ENCODE data around the gene TEX51. TPM values are rescaled to one million over a fixed set of nuclear protein-coding genes. Genes with fewer than 3 reads are reported as not detected.

Gene TEX51
- polyA plus RNA-seq, 1 of the 3 experiments (the other 2 are of a cell fraction) = not detected

DNA sequence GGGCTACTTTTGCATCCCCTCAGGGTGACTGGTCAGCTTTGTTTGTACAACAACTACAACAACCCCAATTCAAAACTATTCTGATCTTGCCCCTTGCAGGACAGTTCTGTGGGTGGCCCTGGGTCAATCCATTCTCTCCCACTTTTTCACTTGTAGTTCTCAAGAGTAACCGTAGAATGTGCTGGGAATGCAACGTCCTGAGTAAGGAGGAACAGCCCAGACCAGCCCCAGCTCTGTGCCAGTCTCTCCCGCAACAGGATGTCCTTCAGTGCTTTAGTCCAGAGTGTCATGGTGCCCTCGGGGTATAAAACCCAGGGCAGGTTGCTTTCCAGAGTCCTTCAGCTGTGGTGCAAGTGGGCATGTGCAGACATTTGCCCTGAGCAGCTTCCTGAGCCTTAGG is 22.1 kb upstream of the TEX51 start (continued):
- no peak for TF ChIP-seq FOSL2 (IDR thresholded peaks at IDR 0.05; ENCODE audit: borderline replicate concordance, low read depth)
- TF ChIP-seq TCF12 (IDR thresholded peaks at IDR 0.05) = no peak
- TF ChIP-seq, protein P1, sequence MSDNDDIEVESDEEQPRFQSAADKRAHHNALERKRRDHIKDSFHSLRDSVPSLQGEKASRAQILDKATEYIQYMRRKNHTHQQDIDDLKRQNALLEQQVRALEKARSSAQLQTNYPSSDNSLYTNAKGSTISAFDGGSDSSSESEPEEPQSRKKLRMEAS (IDR thresholded peaks at IDR 0.05; ENCODE audit: low read depth) = no peak
- TF ChIP-seq SMC3 (IDR thresholded peaks at IDR 0.05; ENCODE audit: low read depth, low read length) = no peak
- no peak for TF ChIP-seq JUND (IDR thresholded peaks at IDR 0.05)
- no peak for TF ChIP-seq RXRA (IDR thresholded peaks at IDR 0.05; ENCODE audit: borderline replicate concordance, low read depth)
- TF ChIP-seq YY1 (IDR thresholded peaks at IDR 0.05; ENCODE audit: low read depth) = no peak
- TF ChIP-seq EP300 (IDR thresholded peaks at IDR 0.05; ENCODE audit: borderline replicate concordance in 1 of 2, low read depth in 1 of 2, low read length in 1 of 2) = no peak
- no peak for TF ChIP-seq RCOR1 (IDR thresholded peaks at IDR 0.05; ENCODE audit: low read length)

DNA sequence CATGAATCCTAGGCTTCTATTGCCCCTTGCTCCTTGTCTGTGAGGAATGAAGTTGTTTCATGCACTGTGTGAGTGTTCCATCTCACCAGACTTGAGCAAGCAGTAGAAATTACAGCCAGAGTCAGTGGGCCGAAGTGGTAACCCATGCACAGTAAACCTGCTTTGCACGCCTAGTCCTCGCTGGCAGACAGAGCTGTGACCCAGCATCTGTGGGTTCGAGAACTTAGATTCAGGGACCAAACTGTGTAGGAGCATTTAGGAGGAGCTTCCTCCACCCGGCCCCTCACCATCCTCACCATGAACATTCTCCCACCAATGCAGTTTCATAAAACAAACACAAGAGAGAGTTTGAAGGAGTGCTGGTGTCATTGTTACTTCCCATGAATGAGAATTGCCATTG is 21.6 kb upstream of the TEX51 start:
- Histone ChIP-seq H3K4me2 (no peak overlapping the region), H3K9me2 (no peaks in the 10 kb centered on the region), H3K4me1 (ENCODE audit: control insufficient read depth in 1 of 2, insufficient read depth in 2 of 2, low read depth in 1 of 2, low read length in 1 of 2) (no peaks in the 10 kb centered on the region), H3K4me3 (ENCODE audit: low read depth in 2 of 2, low read length in 1 of 2) (no peak overlapping the region), H3K36me3 (replicated peaks in 1 of 2; ENCODE audit: control insufficient read depth in 1 of 2, insufficient read depth in 2 of 2, low read length in 1 of 2) (no peaks in the 10 kb centered on the region), H3K27ac (ENCODE audit: low read depth in 2 of 2, low read length in 1 of 2) (no peak overlapping the region), H3K9me3 (no peaks in the 10 kb centered on the region), H3F3A (replicated peaks; ENCODE audit: insufficient read depth) (no peaks in the 10 kb centered on the region), H4K20me1 (ENCODE audit: insufficient read depth) (no peaks in the 10 kb centered on the region), H3K9ac (no peak overlapping the region), H2AFZ (ENCODE audit: low read depth) (no peak overlapping the region), H3K79me2 (ENCODE audit: insufficient read depth) (no peaks in the 10 kb centered on the region), H3K27me3 (ENCODE audit: insufficient read depth) (no peaks in the 10 kb centered on the region)
- ChIA-PET CTCF (interaction anchor here (0.6 kb wide), 1 partner anchor 174 kb away, joined by 3 read pairs; no protein-coding TSS in a partner anchor), POLR2A (no interaction called here)
- WGBS (ENCODE audit: low lambda C conversion rate) = 18% methylated on average over 3 of the region's 5 CpGs
- DNase-seq = no peak
- TF ChIP-seq, protein P2, sequence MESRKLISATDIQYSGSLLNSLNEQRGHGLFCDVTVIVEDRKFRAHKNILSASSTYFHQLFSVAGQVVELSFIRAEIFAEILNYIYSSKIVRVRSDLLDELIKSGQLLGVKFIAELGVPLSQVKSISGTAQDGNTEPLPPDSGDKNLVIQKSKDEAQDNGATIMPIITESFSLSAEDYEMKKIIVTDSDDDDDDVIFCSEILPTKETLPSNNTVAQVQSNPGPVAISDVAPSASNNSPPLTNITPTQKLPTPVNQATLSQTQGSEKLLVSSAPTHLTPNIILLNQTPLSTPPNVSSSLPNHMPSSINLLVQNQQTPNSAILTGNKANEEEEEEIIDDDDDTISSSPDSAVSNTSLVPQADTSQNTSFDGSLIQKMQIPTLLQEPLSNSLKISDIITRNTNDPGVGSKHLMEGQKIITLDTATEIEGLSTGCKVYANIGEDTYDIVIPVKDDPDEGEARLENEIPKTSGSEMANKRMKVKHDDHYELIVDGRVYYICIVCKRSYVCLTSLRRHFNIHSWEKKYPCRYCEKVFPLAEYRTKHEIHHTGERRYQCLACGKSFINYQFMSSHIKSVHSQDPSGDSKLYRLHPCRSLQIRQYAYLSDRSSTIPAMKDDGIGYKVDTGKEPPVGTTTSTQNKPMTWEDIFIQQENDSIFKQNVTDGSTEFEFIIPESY (IDR thresholded peaks at IDR 0.05; ENCODE audit: borderline replicate concordance, low read depth) = no peak
- no peak for TF ChIP-seq RFX5 (IDR thresholded peaks at IDR 0.05; ENCODE audit: low read length)
- TF ChIP-seq NRF1 (IDR thresholded peaks at IDR 0.05; ENCODE audit: low read depth, low read length) = no peak
- no peak for TF ChIP-seq TCF12 (IDR thresholded peaks at IDR 0.05)
- TF ChIP-seq YY1 (IDR thresholded peaks at IDR 0.05; ENCODE audit: low read depth) = no peak
- TF ChIP-seq, protein P1 (IDR thresholded peaks at IDR 0.05; ENCODE audit: low read depth) = no peak
- no peak for TF ChIP-seq GABPA (IDR thresholded peaks at IDR 0.05; ENCODE audit: low read depth)
- TF ChIP-seq TAF1 (IDR thresholded peaks at IDR 0.05; ENCODE audit: borderline replicate concordance, low read depth, low read length) = no peak
- TF ChIP-seq REST (IDR thresholded peaks at IDR 0.05; ENCODE audit: low read depth, low read length) = no peak
- TF ChIP-seq RAD21 (IDR thresholded peaks at IDR 0.05; ENCODE audit: low read length) = no peak

Data from SK-N-SH (cell line).